HCT116 (cell line): ENCODE results near the gene ADPRHL1. TPM values are rescaled to one million over a fixed set of nuclear protein-coding genes. Genes with fewer than 3 reads are reported as not detected.

Source experiments
- ATAC-seq: fragments of 200-7000 bp; cut with Tn5 transposase; 2 replicates; pipeline ENCODE4 v1.9.1; 2020; ENCODE audit warnings: mild to moderate bottlenecking, moderate library complexity
- BruUV-seq: library from RNA; stranded (reverse); fragments of 400-500 nt; replicated peaks from 2 replicates; lab custom pipeline; 2021; lab: Mats Ljungman, UMichigan
- CTCF ChIA-PET: fragments of 300-600 bp; sonication (Branson Sonifier 250); formaldehyde crosslinking; loops from one replicate; lab custom pipeline; 2021; ENCODE audit warnings: antibody characterized with exemption; lab: Charles Lee
- POLR2A ChIA-PET: fragments of 300-600, 350-600 bp; sonication (Branson Sonifier 250); formaldehyde crosslinking; loops from one replicate; lab custom pipeline; 2021; ENCODE audit warnings: antibody characterized with exemption; lab: Charles Lee
- RAD21 ChIA-PET, 2 experiments: fragments of 300-600 bp; sonication (Branson Sonifier 250); formaldehyde crosslinking; loops; one replicate each; lab custom pipeline; 2023; ENCODE audit warnings: low total read pairs in 2 of 2; ENCODE audit not compliant: uncharacterized antibody in 2 of 2, unreplicated experiment in 2 of 2, low non-redundant PET in 1 of 2; lab: Charles Lee
- DNase-seq: peaks from one replicate; pipeline ENCODE4 v3.0.0-alpha.2; 2010; ENCODE audit warnings: low read depth, low spot score
- H2AFZ ChIP-seq: fragments of 200-600 bp; shearing (Covaris generic), sonication (generic); 2 replicates; pipeline ENCODE4 v1.6.1; 2017; ENCODE audit warnings: low read depth, mixed run types, mixed read lengths, antibody characterized with exemption, low read length; ENCODE audit not compliant: poor library complexity, severe bottlenecking
- H3K27ac ChIP-seq: 2 replicates; pipeline ENCODE4 v1.5.1; 2012; ENCODE audit warnings: low read depth, low read length
- H3K27me3 ChIP-seq: fragments of 200-600 bp; sonication (generic); 2 replicates; pipeline ENCODE4 v1.6.1; 2016; ENCODE audit warnings: mixed run types, low read length, mixed read lengths; ENCODE audit not compliant: insufficient read depth
- H3K36me3 ChIP-seq, 2 experiments: fragments of 200-500 bp in 1 of 2; fragments of 200-600 bp in 1 of 2; sonication (Bioruptor generic) in 1 of 2; sonication (generic) in 1 of 2; 2 replicates each; pipeline versions ENCODE4 v1.5.1 to v1.6.1; 2014 to 2016; ENCODE audit warnings: low read length in 2 of 2, inconsistent platforms in 1 of 2, mixed read lengths in 1 of 2, mixed run types in 1 of 2; ENCODE audit not compliant: insufficient read depth in 2 of 2, control insufficient read depth in 1 of 2
- H3K4me1 ChIP-seq, 2 experiments: fragments of 200-600 bp in 1 of 2; sonication (generic) in 1 of 2; 2 replicates each; pipeline versions ENCODE4 v1.5.1 to v1.6.1; 2012 to 2017; ENCODE audit warnings: low read length in 2 of 2, inconsistent platforms in 1 of 2, mild to moderate bottlenecking in 1 of 2, mixed read lengths in 1 of 2, mixed run types in 1 of 2, moderate library complexity in 1 of 2; ENCODE audit not compliant: insufficient read depth in 2 of 2, control insufficient read depth in 1 of 2
- H3K4me2 ChIP-seq: fragments of 200-600 bp; sonication (generic); 2 replicates; pipeline ENCODE4 v1.6.1; 2017; ENCODE audit warnings: mixed run types, low read length, mixed read lengths
- H3K4me3 ChIP-seq, 2 experiments: fragments of 200-600 bp in 1 of 2; sonication (generic) in 1 of 2; replicated peaks in 1 of 2; 2 replicates each; pipeline ENCODE4 v1.5.1; 2011 to 2016; ENCODE audit warnings: low read length in 2 of 2, control low read depth in 1 of 2, low read depth in 1 of 2, mild to moderate bottlenecking in 1 of 2, mixed read lengths in 1 of 2, mixed run types in 1 of 2
- H3K79me2 ChIP-seq: fragments of 200-600 bp; sonication (generic); 2 replicates; pipeline ENCODE4 v1.6.1; 2017; ENCODE audit warnings: mild to moderate bottlenecking, mixed run types, low read length, moderate library complexity, mixed read lengths; ENCODE audit not compliant: insufficient read depth
- H3K9ac ChIP-seq: fragments of 200-600 bp; sonication (generic); 2 replicates; pipeline ENCODE4 v1.6.1; 2016; ENCODE audit warnings: low read length, mixed read lengths
- H3K9me2 ChIP-seq: fragments of 200-600 bp; sonication (generic), shearing (Covaris generic); 2 replicates; pipeline ENCODE4 v1.6.1; 2017; ENCODE audit warnings: mixed run types, mild to moderate bottlenecking, moderate library complexity; ENCODE audit not compliant: insufficient read depth
- H3K9me3 ChIP-seq, 2 experiments: fragments of 200-500 bp in 1 of 2; fragments of 200-600 bp in 1 of 2; sonication (Bioruptor generic) in 1 of 2; sonication (generic) in 1 of 2; 2 replicates each; pipeline ENCODE4 v1.6.1; 2014 to 2017; ENCODE audit warnings: low read length in 2 of 2, mixed read lengths in 2 of 2, inconsistent platforms in 1 of 2, low read depth in 1 of 2, mild to moderate bottlenecking in 1 of 2, mixed run types in 1 of 2, moderate library complexity in 1 of 2; ENCODE audit not compliant: control insufficient read depth in 1 of 2, insufficient read depth in 1 of 2
- H4K20me1 ChIP-seq: fragments of 200-600 bp; sonication (generic), shearing (Covaris generic); 2 replicates; pipeline ENCODE4 v1.6.1; 2017; ENCODE audit warnings: mixed run types, mild to moderate bottlenecking, moderate library complexity; ENCODE audit not compliant: insufficient read depth
- POLR2AphosphoS5 ChIP-seq: IDR thresholded peaks from 2 replicates; pipeline ENCODE4 v1.6.1; 2011; ENCODE audit warnings: mild to moderate bottlenecking, low read depth, low read length, moderate library complexity
- REST ChIP-seq: IDR thresholded peaks from 2 replicates; pipeline ENCODE4 v1.6.1; 2012; ENCODE audit warnings: low read depth
- SP1 ChIP-seq: IDR thresholded peaks from 2 replicates; pipeline ENCODE4 v1.6.1; 2012; ENCODE audit warnings: low read depth
- intact Hi-C: fragments of 100-400 bp; cut with micrococcal nuclease; formaldehyde crosslinking; loops from 2 replicates; pipeline ENCODE4 v1.10.0; 2022
- total RNA-seq: library from RNA; stranded (reverse); gene quantifications from one replicate; pipeline ENCODE4 v1.2.1, GENCODE V29; 2021; ENCODE audit not compliant: unreplicated experiment

The ADPRHL1 gene
- total RNA-seq, 1 experiment from 2014 or later: 12.6 TPM

- ChIA-PET CTCF (interaction anchor here (0.7 to 1.2 kb wide), 3 partner anchors 13 to 468 kb away, joined by 3 to 4 read pairs (median 3); no protein-coding TSS in a partner anchor), POLR2A (interaction anchor here (0.6 to 0.9 kb wide), 4 partner anchors 10 to 352 kb away, joined by 3 to 5 read pairs (median 3); no protein-coding TSS in a partner anchor), RAD21 (no interaction called here)
- Histone ChIP-seq H3K27ac (peak overlapping the region; percentile 66), H4K20me1 (no peaks in the 10 kb centered on the region), H2AFZ (peak overlapping the region; percentile 67), H3K27me3 (peaks cover 3% of the 10 kb centered on the region; the same call in 1 of the 2 replicates), H3K79me2 (no peaks in the 10 kb centered on the region), H3K4me1 (peaks cover 17 to 23% of the 10 kb centered on the region in 2 experiments), H3K9me2 (no peaks in the 10 kb centered on the region), H3K36me3 (no peaks in the 10 kb centered on the region), H3K9me3 (no peaks in the 10 kb centered on the region), H3K4me2 (peak overlapping the region; percentile 94), H3K4me3 (peak overlapping the region; percentile 37 to 59), H3K9ac (peak overlapping the region; percentile 63)
- TF ChIP-seq SP1: no peak
- TF ChIP-seq REST: no peak
- TF ChIP-seq POLR2AphosphoS5: 0 out of 2 replicates have a peak, but pooled peaks have one; percentile 21
- DNase-seq (peak; percentile 89), ATAC-seq (peak; percentile 88)
- BruUV-seq: no TSS peak
- intact Hi-C loops: loop anchor here (2.0 kb wide), 1 partner anchor 38 kb away; no protein-coding TSS in a partner anchor
Measured at GRCh38 chr13:113410472-113411201, 42.7 kb downstream of the ADPRHL1 start.
